NCI-H2081 (cell line): Measurements from ENCODE around the gene HPGDS.
"Not testable (repeated sequence)": the region's sequence is repeated elsewhere in the genome, so short reads cannot be mapped to it uniquely, and the experiment has no call there.

Experiments used
- DNase-seq, 2 experiments: peaks; one replicate each; lab custom pipeline; 2025; lab: John Stamatoyannopoulos, UW

Gene HPGDS

GRCh38 chr4:94342694-94343093 lies at the start of gene HPGDS:
Gene HPGDS (minus strand): TSS chr4:94342836. CDS start chr4:94334629, 8,207 bp downstream.
- no peak for DNase-seq

DNA sequence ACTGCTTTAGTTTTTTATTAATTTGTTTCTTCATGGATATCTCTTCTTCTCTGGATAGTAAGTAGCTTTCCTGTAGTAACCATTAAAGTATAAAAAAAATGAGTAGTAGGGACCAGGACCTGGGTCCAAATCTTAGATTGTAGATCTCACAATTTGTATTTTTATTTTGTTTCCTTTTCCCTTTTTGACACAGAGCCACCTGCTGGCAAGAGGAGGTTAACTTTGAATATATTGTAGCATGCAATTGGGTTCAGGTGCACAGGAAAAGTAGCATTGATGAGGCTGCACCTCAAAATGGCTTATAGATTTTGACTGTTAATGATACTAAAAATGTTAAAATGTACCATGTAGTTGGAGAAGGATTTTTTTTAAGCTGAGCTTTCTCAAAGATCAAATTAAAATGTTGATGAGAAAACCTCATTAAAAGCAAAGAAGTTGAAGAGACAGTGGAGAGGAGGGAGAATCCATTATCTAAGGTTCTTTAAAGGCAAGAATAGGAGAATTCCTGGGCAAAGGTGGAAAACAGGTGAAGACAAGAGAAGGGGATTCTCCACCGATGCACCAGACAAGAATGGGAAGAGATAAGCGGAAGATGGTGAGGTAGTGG lies 48.3 kb upstream of the HPGDS start:
- DNase-seq: peak in 1 of 2 experiments; percentile 0

DNA sequence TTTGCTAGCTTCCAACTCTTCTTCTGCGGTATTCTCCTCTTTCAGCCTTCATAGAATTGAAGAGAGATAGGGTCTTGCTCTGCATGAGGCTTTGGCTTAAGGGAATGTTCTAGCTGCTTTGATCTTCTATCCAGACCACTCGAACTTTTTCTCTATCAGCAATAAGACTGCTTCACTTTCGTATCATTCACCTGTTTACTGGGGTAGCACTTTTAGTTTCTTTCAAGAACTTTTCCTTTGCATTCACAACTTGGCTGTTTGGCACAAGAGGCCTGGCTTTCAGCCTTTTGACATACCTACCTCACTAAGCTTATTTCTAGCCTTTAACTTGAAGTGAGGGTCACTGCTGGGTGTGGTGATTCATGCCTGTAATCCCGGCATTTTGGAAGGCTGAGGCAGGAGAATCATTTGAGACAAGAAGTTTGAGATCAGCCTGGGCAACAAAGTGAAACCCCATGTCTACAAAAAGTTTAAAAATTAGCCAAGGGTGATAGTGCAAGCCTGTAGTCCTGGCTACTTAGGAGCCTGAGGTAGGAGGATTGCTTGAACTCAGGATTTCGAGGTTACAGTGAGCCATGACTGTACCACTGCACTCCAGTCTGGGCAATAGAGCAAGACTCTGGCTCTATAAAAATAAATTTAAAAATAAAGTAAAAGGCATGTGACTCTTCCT lies 47.1 kb upstream of the HPGDS start:
- no peak for DNase-seq

- DNase-seq: not testable (repeated sequence)
Measured at GRCh38 chr4:94387965-94388364, 45.3 kb upstream of the HPGDS start.

GRCh38 chr4:94385452-94385851 lies 42.8 kb upstream of the HPGDS start:
- not testable (repeated sequence) for DNase-seq

DNA sequence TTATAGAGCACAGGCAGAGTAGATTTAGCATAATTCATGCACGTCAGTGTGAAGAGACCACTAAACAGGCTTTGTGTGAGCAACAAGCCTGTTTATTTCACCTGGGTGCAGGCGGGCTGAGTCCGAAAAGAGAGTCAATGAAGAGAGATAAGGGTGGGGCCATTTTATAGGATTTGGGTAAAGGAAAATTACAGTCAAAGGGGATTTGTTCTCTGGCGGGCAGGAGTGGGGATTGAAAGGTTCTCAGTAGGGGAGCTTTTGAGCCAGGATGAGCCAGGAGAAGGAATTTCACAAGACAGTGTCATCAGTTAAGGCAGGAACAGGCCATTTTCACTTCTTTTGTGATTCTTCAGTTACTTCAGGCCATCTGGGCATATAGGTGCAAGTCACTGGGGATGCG lies 40.3 kb upstream of the HPGDS start:
- not testable (repeated sequence) for DNase-seq

DNA sequence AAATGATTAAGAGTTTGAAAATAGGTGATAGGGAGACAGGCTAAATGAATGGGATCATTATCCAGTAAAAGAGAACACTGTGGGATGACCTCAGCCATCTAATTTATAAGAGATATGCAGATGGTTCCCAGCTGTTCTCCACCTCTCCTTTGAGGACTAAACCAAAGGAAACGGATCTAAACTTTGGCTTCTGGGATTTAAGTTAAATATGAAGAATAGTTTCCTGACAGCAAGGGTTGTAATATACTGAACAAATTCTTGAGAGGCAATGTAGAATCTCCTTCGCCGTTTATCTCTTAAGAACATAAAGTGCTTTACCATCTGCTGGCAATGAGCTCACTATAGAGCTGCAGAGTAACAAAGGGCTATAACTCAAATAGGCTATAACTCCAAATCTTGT lies 35.4 kb upstream of the HPGDS start:
- DNase-seq: no peak

GRCh38 chr4:94377294-94377693 lies 34.7 kb upstream of the HPGDS start:
- peak in 1 of 2 experiments; percentile 20 for DNase-seq

GRCh38 chr4:94375364-94375763 lies 32.7 kb upstream of the HPGDS start:
- no peak for DNase-seq

GRCh38 chr4:94373752-94374151 lies 31.1 kb upstream of the HPGDS start:
- DNase-seq: no peak

- no peak for DNase-seq
Measured at GRCh38 chr4:94372991-94373390, 30.4 kb upstream of the HPGDS start.

- no peak for DNase-seq
Measured at GRCh38 chr4:94372228-94372978, 29.8 kb upstream of the HPGDS start.

DNA sequence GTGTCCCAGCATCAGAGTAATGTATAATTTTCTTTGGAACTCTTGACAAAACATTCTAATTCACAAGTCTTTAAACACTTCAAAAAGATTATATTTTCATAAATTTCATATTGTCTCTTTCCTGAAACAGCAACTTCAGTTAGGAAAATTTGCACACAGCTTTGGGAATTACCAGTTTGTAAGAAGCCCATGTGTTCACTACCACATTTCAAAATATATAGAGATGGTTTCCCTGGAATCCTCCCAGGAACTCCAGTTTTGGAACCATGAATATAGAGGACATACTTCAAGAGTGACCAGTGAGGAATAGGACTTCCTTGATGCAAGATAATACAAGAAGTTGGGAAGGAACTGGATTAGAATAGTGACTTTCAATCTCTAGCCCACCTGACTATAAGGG lies 28.7 kb upstream of the HPGDS start:
- no peak for DNase-seq

DNA sequence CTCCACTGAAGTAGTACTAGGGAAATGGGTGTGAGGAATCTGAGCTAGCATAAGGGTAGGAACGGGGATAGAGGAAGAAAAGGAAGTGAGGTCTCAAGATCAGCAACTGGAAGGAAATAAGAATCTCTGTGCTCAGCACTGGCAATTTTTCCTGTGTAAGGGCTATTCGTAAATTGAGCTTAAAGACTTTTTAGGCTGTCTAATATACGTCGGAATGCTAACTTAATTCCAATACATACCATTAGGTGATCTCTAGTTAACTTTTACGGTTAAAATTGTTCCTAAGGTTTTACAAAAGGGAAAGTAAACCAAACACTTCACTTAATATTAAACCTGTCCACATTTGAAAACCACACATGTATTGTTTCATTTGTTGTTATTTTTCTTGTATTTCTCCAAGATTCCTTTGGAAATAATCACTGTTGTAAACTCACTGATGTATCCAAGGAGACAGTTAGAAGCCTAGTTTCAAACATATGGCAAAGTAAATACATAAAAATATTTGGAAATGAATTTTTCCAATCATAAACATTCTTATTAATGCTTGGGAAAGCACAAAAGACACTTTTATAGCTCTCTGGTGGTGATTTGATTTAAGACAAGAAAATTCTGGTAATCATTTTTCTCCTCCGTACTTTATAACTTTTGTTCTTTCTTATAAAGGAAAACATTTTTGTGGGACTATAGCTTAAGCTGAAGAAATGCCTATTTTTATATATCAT lies 28.1 kb upstream of the HPGDS start:
- DNase-seq: no peak

- no peak for DNase-seq
Measured at GRCh38 chr4:94369046-94369445, 26.4 kb upstream of the HPGDS start.

DNA sequence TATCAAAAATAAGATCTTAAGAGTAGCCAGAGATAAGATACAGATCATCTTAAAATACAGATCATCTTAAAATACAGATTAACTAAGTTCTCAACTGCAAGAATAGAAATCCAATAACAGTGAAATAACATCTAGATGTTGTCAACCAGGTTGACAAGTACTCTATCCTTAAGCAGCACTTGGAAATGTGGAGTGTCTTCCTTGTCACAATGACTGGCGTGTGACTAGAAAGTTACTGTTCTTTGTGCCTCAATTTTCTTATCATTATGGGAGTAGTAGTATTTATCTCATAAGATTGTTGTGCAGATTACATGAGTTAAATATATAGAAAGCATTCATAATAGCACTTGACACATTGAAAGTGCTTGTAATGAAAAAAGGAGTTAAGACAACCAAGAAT lies 25.8 kb upstream of the HPGDS start:
- no peak for DNase-seq

GRCh38 chr4:94365304-94365703 lies 22.7 kb upstream of the HPGDS start:
- DNase-seq: no peak

GRCh38 chr4:94364527-94364926 lies 21.9 kb upstream of the HPGDS start:
- no peak for DNase-seq

- no peak for DNase-seq
Measured at GRCh38 chr4:94363136-94363655, 20.6 kb upstream of the HPGDS start.

- DNase-seq: no peak
Measured at GRCh38 chr4:94359838-94360237, 17.2 kb upstream of the HPGDS start.

DNA sequence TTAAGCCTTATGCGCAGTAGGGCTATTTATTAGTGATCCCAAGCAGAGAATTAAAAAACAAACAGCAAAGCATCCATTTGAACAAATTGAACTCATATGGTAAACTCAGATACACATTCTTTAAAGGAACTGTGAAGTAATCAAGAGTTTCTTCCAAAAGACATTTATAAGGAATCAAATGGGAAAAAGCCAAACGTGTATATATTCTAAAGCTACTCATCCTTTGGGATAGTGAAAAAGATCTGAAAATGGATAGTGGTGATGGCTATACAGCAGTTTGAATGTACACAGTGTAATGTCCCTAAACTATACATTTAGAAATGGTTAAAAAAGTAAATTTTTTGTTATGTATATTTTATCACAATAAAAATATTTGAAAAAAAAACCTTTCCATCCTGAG lies 16.6 kb upstream of the HPGDS start:
- no peak for DNase-seq

DNA sequence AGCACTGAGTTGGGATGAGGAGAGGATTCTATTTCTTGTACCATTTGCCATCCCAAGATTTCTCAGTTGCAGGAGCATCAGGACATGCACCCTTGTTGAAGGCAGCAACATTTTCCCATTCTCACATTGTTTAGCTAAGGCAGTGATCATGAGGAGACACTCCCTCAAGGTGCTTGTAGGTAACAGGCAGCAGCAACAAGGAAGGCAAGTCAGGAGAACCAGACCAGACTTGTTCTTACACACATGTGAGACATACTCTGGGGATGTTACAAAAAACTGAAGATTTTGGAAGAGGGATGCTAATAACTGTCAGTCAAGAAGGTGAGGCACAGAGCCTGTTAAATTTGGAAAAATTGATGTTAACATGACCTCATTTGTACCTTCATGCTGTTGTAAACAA lies 15.5 kb upstream of the HPGDS start:
- no peak for DNase-seq
